Right atrium auricular region (tissue), 2 donors: Measurements from ENCODE around the gene KIR2DL3. TPM values are rescaled to one million over a fixed set of nuclear protein-coding genes. Genes with fewer than 3 reads are reported as not detected.
"Not testable (repeated sequence)": the region's sequence is repeated elsewhere in the genome, so short reads cannot be mapped to it uniquely, and the experiment has no call there.

Source experiments
- DNase-seq: peaks from one replicate; pipeline ENCODE4 v3.0.0-alpha.2; 2019; ENCODE audit warnings: low spot score
- H3K27ac ChIP-seq, 2 donors: fragments of 200-600 bp; sonication (generic); 1 replicate in 1 of 2; 2 replicates in 1 of 2; pipeline ENCODE4 v1.5.1; 2016 to 2019
- H3K27me3 ChIP-seq, 2 donors: fragments of 200-600 bp; sonication (generic); one replicate each; pipeline versions ENCODE4 v1.5.1 to v1.6.0; 2017 to 2019
- H3K36me3 ChIP-seq: fragments of 200-600 bp; sonication (generic); one replicate; pipeline ENCODE4 v1.5.1; 2016
- H3K4me1 ChIP-seq, 2 donors: fragments of 200-600 bp; sonication (generic); one replicate each; pipeline versions ENCODE4 v1.5.1 to v1.6.0; 2017 to 2019
- H3K4me3 ChIP-seq, 2 donors: fragments of 200-600 bp; sonication (generic); 1 replicate in 1 of 2; 2 replicates in 1 of 2; pipeline ENCODE4 v1.5.1; 2017 to 2019; ENCODE audit warnings: mild to moderate bottlenecking in 1 of 2, moderate library complexity in 1 of 2
- H3K9me3 ChIP-seq, 2 donors: fragments of 200-600 bp; sonication (generic); one replicate each; pipeline ENCODE4 v1.5.1; 2019
- CTCF ChIP-seq, 2 donors: fragments of 200-600 bp; sonication (generic); IDR thresholded peaks; one replicate each; pipeline ENCODE4 v1.5.1; 2019; ENCODE audit warnings: antibody characterized with exemption in 2 of 2
- total RNA-seq, 2 donors: library from RNA; depleted of rRNA; stranded (reverse); fragments of >200 nt; gene quantifications; one replicate each; pipeline ENCODE4 v1.1.0, GENCODE V29; 2016

The KIR2DL3 gene
- total RNA-seq, 2 donors from 2014 or later: not detected

GRCh38 chr19:54704928-54705327 is 33.4 kb upstream of the KIR2DL3 start:
- TF ChIP-seq CTCF (IDR thresholded peaks at IDR 0.05): no peak
- no peaks in the 10 kb centered on the region for H3K27me3 ChIP-seq
- H3K4me1 ChIP-seq: no peaks in the 10 kb centered on the region
- H3K36me3 ChIP-seq: no peaks in the 10 kb centered on the region
- DNase-seq: no peak
- H3K27ac ChIP-seq: no peak overlapping the region
- H3K4me3 ChIP-seq: no peak overlapping the region
- H3K9me3 ChIP-seq: no peaks in the 10 kb centered on the region

GRCh38 chr19:54707962-54708361 is 30.4 kb upstream of the KIR2DL3 start:
- TF ChIP-seq CTCF (IDR thresholded peaks at IDR 0.05): no peak

GRCh38 chr19:54708781-54709180 is 29.5 kb upstream of the KIR2DL3 start:
- Histone ChIP-seq H3K27me3 (no peaks in the 10 kb centered on the region), H3K9me3 (no peaks in the 10 kb centered on the region), H3K4me1 (no peaks in the 10 kb centered on the region), H3K4me3 (no peak overlapping the region), H3K27ac (no peak overlapping the region), H3K36me3 (no peaks in the 10 kb centered on the region)
- no peak for TF ChIP-seq CTCF (IDR thresholded peaks at IDR 0.05)
- peak; percentile 30 for DNase-seq

More at GRCh38 chr19:54707962-54708361, 30.4 kb upstream of the KIR2DL3 start:
- no peaks in the 10 kb centered on the region for H3K27me3 ChIP-seq
- no peak overlapping the region for H3K27ac ChIP-seq
- peak; percentile 44 for DNase-seq
- H3K4me3 ChIP-seq: no peak overlapping the region
- H3K9me3 ChIP-seq: no peaks in the 10 kb centered on the region
- H3K4me1 ChIP-seq: no peaks in the 10 kb centered on the region
- H3K36me3 ChIP-seq: no peaks in the 10 kb centered on the region

GRCh38 chr19:54709212-54709948 is 28.9 kb upstream of the KIR2DL3 start:
- H3K27me3 ChIP-seq: no peaks in the 10 kb centered on the region
- no peaks in the 10 kb centered on the region for H3K4me1 ChIP-seq
- peak; percentile 38 for DNase-seq
- TF ChIP-seq CTCF (IDR thresholded peaks at IDR 0.05): no peak
- no peak overlapping the region for H3K4me3 ChIP-seq
- H3K36me3 ChIP-seq: no peaks in the 10 kb centered on the region
- H3K27ac ChIP-seq: no peak overlapping the region
- H3K9me3 ChIP-seq: no peaks in the 10 kb centered on the region

GRCh38 chr19:54709956-54710355 is 28.4 kb upstream of the KIR2DL3 start:
- not testable (repeated sequence) for H3K36me3 ChIP-seq, H3K4me3 ChIP-seq, DNase-seq, H3K27me3 ChIP-seq, H3K4me1 ChIP-seq, H3K9me3 ChIP-seq, H3K27ac ChIP-seq

GRCh38 chr19:54724142-54724541 is 14.2 kb upstream of the KIR2DL3 start, which contains the start of gene KIR3DL3:
Gene KIR3DL3 (plus strand): TSS chr19:54724442. CDS start chr19:54724497, 55 bp downstream.
- Histone ChIP-seq H3K9me3 (peaks cover 0 to 12% of the 10 kb centered on the region in 2 donors), H3K4me1 (no peaks in the 10 kb centered on the region), H3K36me3 (no peaks in the 10 kb centered on the region), H3K4me3 (no peak within 1 kb of the TSS), H3K27me3 (no peaks in the 10 kb centered on the region), H3K27ac (no peak within 1 kb of the TSS)
- DNase-seq: peak; percentile 23
- no peak for TF ChIP-seq CTCF (IDR thresholded peaks at IDR 0.05)
